Measurements from ENCODE around the gene PZP. TPM values are rescaled to one million over a fixed set of nuclear protein-coding genes. Genes with fewer than 3 reads are reported as not detected.

Gene PZP
- total and polyA plus RNA-seq, 2 of the 13 experiments (the other 11 are each of a cell fraction or from before 2014, with no cell fraction given): 0.07 to 0.89 TPM

- TF ChIP-seq ZSCAN12 (CRISPR knock-in tag; IDR thresholded peaks at IDR 0.05) (peak; percentile 61; the same call in 1 of the 2 replicates), ZNF12 (CRISPR knock-in tag; IDR thresholded peaks at IDR 0.05) (peak; percentile 98), RARG (CRISPR knock-in tag; IDR thresholded peaks at IDR 0.05; ENCODE audit: low read depth) (no peak), FOXP4 (CRISPR knock-in tag; IDR thresholded peaks at IDR 0.05) (peak; percentile 99), ZNF256 (CRISPR knock-in tag; conservative IDR thresholded peaks at IDR 0.05) (no peak), ZFP36 (IDR thresholded peaks at IDR 0.05; ENCODE audit: borderline replicate concordance, low read depth, low read length, partially characterized antibody) (no peak), BCL6 (CRISPR knock-in tag; IDR thresholded peaks at IDR 0.05) (peak; percentile 98), HNF4A (CRISPR knock-in tag; IDR thresholded peaks at IDR 0.05) (peak; percentile 99), ZNF577 (CRISPR knock-in tag; IDR thresholded peaks at IDR 0.05; ENCODE audit: borderline replicate concordance, low read depth) (no peak), ZBTB39 (CRISPR knock-in tag; IDR thresholded peaks at IDR 0.05) (peak; percentile 74; the same call in 1 of the 2 replicates), THRA (CRISPR knock-in tag; IDR thresholded peaks at IDR 0.05; ENCODE audit: borderline replicate concordance) (peak; percentile 91), ZNF652 (CRISPR knock-in tag; IDR thresholded peaks at IDR 0.05; ENCODE audit: borderline replicate concordance, low read depth) (peak; percentile 68), AHR (CRISPR knock-in tag; IDR thresholded peaks at IDR 0.05) (no peak), ATF6 (CRISPR knock-in tag; conservative IDR thresholded peaks at IDR 0.05) (no peak), MIER2 (CRISPR knock-in tag; IDR thresholded peaks at IDR 0.05) (peak; percentile 83; the same call in 1 of the 2 replicates), TOE1 (CRISPR knock-in tag; IDR thresholded peaks at IDR 0.05) (peak; percentile 66; the same call in 1 of the 2 replicates)
- TF ChIP-seq, protein P1, sequence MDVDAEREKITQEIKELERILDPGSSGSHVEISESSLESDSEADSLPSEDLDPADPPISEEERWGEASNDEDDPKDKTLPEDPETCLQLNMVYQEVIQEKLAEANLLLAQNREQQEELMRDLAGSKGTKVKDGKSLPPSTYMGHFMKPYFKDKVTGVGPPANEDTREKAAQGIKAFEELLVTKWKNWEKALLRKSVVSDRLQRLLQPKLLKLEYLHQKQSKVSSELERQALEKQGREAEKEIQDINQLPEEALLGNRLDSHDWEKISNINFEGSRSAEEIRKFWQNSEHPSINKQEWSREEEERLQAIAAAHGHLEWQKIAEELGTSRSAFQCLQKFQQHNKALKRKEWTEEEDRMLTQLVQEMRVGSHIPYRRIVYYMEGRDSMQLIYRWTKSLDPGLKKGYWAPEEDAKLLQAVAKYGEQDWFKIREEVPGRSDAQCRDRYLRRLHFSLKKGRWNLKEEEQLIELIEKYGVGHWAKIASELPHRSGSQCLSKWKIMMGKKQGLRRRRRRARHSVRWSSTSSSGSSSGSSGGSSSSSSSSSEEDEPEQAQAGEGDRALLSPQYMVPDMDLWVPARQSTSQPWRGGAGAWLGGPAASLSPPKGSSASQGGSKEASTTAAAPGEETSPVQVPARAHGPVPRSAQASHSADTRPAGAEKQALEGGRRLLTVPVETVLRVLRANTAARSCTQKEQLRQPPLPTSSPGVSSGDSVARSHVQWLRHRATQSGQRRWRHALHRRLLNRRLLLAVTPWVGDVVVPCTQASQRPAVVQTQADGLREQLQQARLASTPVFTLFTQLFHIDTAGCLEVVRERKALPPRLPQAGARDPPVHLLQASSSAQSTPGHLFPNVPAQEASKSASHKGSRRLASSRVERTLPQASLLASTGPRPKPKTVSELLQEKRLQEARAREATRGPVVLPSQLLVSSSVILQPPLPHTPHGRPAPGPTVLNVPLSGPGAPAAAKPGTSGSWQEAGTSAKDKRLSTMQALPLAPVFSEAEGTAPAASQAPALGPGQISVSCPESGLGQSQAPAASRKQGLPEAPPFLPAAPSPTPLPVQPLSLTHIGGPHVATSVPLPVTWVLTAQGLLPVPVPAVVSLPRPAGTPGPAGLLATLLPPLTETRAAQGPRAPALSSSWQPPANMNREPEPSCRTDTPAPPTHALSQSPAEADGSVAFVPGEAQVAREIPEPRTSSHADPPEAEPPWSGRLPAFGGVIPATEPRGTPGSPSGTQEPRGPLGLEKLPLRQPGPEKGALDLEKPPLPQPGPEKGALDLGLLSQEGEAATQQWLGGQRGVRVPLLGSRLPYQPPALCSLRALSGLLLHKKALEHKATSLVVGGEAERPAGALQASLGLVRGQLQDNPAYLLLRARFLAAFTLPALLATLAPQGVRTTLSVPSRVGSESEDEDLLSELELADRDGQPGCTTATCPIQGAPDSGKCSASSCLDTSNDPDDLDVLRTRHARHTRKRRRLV (CRISPR knock-in tag; IDR thresholded peaks at IDR 0.05): peak; percentile 67
These were observed 76.1 kb downstream of the PZP start (continued) for GRCh38 chr12:9132008-9132535.
